Stimulated activated CD4-positive, alpha-beta T cell treated with anti-CD3 and anti-CD28 coated beads, Interleukin-2, amount 100 ng/mL, for 4 hours (primary cell): ENCODE measurements around the gene ENGASE.
A peak's percentile ranks its signal among the peaks of the same experiment; 100 is the strongest.

Source experiments
- DNase-seq: peaks from one replicate; pipeline ENCODE4 v3.0.0-alpha.2; 2020; ENCODE audit warnings: low read depth

Gene ENGASE

DNA sequence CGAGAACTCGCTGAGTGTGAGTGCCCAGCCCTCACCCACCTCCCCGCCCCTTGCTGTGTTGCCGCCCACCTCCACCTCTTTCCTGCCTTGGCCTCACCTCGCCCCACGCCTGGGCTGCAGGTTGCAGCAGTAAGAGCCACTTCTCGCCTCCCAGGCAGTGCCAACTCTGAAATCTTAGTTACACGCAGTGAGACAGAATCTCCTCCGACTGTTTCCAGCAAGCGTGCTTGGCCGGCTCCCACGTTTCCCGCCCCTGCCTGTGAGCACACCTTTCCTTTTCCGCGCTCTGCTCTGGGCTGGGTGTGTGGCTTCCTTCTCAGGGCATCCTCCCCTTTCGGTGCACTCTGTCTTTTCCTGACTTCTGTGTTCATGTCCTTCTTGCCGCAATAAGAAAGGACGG, 5.7 kb downstream of the ENGASE start:
- no peak for DNase-seq

DNA sequence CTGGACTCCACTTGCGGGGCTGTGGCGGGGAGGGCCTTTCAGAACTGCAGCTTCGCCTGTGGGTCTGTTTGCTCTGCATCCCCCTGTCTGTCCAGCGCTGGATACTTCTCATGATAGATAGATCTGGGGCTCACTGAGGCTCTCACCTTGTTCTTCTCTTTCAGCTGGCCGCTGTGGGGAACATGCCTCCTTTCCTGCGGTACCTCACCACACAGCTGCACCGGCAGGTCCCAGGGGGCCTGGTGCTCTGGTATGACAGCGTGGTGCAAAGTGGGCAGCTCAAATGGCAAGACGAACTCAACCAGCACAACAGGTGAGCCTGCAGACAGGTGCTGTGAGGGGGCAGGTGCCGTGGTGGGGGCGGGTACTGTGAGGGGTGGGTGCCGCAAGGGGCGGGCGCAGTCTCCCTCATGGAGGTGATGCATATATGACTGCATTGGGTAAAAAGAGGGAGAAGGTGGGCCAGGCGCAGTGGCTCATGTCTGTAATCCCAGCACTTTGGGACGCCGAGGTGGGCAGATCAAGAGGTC, 6.2 kb downstream of the ENGASE start:
- no peak for DNase-seq

DNA sequence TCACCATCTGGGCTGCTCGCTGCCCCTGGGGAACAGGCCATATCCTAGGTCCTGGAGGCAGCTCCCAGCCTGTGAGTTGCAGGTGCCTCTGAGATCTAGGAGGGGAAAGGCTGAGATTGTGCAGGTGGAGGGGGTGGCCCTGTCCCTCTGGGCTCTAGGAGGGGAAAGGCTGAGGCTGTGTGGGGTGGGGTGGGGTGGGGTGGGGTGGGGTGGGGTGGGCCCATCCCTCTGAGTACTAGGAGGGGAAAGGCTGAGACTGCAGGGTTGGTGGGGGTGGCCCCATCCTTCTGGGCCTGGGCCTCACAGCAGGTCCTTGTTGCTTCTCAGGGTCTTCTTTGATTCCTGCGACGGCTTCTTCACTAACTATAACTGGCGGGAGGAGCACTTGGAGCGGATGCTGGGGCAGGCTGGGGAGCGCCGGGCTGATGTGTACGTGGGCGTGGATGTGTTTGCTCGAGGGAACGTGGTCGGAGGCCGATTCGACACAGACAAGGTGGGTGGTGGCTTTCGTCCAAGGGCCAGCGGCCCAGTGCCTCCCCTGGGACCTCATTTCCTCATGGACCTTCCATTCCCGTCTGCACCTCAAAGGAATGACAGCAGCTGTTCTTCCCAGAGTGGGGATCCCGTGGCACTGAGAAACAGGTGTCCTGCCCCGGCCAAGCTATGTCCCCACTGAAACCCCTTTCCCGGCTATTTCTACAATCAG, 7.1 kb downstream of the ENGASE start:
- DNase-seq = no peak

DNA sequence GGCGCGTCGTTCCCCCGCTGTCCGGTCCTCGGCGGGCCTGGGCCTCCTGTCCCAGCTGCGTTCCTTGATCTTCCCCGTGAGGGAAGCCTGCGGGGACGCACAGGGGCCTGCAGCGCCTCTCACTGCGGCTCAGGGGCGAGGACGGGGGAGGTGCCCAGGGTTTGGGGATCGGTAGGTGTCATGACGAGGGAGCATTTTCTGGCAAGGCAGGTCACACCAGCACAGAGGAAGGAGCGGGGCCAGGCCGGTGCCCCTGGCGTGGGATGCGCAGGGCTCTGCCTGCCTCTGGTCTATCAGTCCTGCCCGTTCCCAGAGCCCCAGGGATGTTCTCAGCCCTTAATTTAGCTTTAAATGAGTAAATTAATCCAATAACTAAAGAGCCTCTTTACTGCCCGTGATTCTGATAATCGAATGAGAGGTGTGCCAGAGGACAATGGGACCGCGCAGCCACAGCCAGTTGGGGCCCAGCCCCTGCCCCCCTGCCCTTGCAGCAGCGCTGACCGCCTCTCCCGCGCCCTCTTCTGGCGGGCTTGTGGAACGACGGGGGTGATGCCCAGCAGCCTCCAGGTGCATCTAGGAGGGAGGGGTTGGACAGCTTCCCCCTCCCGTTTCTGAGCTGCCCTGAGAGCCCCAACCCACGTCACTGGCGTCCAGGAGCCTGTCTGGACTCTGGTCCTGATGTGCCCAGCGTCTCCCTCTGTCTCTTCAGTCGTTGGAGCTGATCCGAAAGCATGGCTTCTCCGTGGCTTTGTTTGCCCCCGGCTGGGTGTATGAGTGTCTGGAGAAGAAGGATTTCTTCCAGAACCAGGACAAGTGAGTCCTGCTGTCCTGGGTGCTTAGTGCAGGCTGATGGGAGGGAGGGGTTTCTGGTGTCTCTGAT, 7.9 kb downstream of the ENGASE start:
- DNase-seq = peak; percentile 9

DNA sequence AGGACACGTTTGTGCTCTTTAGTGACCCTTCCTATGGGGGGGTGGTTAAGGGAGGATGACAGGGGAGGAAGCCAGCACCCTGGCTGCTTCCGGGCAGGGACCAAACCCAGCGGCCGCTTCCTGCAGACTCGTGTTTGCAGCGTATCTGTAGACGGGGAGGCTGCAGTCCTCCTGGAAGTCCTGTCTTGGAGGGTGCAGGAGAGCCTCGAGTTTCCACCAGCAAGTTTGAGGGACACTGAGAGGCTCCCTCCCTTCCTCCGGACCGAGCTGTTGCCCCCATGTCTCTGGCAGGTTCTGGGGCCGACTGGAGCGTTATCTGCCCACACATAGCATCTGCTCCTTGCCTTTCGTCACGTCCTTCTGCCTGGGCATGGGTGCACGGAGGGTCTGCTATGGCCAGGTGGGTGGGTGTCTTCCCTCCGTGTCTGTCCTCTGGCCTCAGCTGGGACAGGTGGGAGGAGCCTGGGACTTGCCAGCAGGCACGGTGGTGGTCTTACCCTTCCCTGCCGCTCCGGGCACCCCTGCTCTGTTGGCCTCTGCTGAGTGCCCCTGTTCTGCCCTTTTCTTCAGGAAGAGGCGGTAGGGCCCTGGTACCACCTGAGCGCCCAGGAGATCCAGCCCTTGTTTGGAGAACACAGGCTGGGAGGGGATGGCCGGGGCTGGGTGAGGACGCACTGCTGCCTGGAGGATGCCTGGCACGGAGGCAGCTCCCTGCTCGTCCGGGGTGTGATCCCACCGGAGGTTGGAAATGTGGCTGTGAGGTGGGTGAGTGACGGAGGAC, 8.8 kb downstream of the ENGASE start:
- no peak for DNase-seq

DNA sequence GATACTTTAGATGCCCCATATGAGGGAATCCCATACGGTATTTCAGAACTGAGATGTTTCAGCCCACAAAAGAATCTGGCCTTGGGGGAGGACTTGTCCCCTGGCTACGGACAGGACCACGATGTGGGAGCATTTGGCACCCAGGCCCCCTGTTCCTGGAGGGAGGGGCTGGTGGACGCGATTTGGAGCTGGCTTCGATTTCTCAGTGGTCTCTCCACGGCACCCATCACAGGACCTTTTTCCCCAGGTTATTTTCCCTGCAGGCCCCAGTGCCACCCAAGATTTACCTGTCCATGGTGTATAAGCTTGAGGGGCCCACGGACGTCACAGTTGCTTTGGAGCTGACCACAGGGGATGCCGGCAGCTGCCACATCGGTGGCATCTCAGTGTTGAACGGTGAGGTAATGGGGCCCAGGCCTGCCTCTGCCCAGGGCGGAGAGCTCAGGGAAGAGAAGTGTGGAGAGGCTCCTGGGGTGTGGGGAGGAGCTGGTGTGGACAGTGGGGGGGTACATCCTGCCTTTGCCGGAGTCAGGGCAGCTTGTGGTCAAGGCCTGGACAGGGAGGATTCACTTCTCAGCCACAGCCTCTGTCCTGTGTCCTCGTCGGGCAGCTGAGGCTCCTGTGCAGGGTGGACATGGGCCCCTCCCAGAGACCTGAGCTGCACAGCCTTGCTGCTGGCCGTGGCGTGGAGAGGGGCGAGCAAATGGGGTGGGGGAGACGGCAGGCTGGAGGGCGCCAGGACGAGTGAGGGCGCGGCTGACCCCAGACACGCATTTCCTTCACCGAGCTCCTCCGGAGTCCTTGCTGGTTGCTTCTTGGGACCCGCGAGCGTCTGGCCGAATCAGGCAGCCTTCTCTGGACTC, 9.9 kb downstream of the ENGASE start:
- no peak for DNase-seq

DNA sequence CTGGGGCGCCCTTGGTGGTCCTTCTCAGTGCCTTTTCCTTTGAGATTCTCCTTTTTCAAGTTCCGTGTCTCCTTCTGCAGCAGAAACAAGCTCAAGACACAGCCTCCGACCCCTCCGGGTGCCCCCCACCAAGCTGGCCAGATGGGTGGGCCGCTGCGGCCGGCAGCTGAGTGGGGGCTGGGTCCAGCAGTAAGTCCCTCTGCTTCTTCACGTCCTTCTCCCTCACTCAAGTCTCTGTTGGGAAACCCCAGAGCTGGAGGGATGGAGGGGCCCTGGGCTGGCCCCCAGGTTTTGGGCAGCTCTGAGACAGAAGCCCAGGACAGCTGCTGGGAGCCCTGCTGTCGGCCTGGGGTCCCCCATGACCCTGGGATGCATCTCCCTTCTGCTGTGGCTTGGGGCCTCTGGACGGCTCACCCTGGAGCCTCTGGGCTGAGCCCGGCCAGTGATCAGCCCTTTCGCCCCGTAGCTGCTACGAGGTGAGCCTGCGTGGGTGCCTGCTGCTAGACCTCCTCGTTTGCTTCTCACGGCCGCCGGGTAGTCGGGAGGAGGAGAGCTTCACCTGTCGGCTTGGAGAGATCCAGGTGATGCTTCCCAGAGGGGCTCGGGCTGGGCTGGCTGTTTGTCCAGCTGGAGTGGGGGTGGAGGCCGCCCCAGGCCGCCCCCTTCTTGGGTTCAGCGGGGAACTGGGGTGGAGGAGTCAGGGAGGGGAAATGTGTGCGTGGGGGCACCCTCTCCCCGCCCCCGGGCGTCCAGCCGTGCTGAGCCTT, 10.7 kb downstream of the ENGASE start:
- no peak for DNase-seq

DNA sequence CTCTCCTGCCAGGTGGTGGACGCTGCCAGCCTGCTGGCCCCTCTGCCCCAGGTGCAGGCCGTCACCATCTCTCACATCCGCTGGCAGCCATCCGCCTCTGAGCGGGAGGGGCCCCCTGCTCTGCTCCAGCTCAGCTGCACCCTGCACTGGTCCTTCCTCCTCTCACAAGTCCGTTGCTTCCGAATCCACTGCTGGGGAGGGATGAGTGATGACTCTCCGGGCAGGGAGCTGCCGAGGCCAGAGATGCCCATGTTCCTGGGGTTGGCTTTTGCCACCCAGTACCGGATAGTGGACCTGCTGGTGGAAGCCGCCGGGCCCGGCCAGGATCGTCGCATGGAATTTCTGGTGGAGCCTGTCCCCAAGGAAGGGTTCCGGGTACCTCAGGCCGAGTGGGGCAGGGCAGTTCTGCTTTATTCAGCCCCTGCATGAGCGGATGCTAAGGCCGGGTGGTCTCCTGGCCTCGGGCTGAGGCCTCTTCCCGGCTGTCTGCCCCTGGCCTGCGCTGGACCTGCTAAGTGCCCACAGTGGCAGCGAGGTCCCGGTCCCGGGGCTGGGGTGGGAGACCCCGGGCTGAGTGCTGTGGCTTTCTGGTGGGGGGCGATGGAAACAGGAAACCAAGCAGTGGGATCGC, 11.4 kb downstream of the ENGASE start:
- no peak for DNase-seq

DNA sequence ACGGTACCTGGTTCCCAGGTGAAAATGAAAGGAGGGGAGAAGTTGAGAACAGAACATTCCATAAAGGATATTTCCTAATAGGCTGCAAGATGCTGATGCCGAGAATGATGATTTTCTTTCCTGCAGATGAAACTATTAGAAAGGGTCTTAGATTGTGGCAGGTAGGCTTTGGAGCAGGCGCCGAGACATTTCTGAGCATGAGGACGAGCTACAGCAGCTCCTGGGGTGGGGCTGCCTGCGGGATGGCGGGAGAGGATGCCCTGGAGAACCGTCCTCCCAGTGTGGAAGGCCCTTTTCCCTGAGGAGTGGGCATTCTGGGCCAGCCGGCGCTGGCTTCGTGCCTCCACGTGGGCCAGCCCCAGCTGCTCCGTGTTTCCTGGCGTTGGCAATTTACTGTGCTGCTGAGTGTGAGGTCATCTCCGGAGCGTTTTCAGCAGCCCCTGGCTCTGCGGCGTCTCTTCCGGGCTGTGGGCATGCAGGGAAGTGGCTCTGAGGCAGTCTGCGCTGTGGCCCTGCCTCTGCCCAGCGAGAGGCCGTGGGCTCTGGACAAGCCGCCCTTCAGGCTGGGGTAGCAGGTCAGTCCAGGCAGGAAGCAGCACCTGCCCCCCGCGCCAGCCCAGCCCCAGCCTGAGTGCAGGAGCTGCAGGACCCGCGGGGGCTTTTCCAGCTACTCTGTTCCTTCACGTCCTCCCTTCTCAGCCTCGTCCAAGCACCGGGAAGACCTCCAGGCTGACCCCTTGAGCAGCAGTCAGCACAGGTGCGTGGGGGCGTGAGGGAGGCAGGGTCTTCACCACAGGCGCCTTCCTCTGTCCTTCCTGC, 12.2 kb downstream of the ENGASE start:
- DNase-seq = no peak

DNA sequence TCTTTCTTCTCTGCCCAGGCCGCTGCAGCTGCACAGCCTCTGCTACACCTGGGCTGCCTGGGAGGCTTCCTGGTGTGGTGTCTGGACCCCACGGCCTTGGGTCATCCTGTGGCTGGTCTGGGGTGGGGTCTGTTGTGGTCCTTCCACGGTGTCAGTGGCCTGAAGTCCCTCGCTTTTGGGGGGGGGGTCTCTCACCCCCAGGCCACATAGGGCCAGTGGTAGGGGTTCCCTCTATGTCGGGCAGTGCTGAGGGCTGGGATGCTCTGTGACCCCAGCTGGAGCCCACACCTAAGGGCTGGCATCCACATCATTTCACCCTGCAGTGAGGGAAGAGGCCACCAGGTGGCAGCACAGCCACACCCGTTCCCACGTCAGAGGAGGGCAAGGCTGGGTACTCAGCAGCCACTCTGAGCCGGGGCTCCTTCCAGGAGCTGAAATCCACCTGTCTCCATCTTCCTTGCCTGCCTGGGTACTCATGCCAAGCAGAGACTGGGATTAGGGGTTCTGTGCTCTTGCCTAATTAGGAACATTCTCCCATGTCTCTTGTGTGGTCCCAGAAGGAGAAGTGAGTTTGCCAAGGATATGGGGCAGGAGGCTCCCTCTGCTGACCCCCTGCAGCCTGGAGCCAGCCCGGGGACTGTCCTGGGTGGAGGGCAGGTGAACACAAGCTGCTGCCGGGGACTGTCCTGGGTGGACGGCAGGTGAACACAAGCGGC, 13.0 kb downstream of the ENGASE start:
- peak; percentile 54 for DNase-seq

DNA sequence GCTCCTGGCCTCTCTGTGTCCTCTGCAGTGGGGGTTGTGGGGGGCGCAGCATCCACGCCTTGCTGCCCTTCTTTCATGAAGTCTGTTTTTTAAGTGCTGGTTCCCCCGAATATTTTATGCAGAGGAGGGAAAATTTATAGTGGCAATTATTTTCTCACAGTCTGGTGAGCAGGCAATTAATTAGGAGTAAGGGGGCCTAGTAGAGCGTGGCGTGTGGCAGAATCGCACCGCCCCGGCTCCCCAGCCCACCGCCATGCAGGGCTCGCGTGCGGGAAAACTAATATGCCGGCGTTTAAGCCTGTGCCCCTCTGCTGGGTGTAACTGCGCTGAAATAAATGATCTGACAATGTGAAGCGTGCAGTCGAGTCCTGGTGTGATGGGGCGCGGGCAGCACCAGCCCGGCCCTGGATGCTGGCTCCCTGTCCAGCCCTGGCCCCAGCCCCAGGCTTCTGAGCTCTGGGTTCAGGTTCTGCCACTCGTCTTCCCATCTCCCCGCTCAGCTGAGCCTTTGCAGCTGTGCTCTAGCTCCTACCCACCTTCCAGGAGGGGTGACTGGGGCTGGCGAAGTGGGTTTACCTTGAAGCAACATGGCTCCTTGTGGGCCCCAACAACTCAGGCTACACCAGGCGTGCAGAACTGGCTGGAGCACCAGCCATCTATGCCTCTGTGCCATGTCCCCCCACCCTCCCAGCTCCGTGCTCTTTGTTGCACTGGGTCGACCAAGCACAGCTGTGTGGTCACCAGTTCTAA, 13.8 kb downstream of the ENGASE start:
- DNase-seq = no peak

DNA sequence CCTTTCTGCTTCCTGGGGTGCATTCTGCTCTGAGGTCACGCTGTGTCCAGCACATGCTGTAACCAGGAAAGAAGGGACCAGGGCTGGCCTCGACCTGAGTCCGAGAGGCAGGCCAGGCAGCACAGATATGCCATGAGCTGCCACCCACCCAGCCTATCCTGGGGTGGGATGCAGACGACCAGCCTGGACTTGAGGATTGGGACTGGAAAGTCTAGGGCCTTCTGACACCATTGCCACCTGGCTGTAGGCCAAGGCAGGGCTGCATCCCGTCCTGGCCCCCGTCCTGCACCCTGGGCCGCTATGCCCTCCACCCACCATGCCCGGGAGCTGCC, 14.3 kb downstream of the ENGASE start:
- DNase-seq = no peak

DNA sequence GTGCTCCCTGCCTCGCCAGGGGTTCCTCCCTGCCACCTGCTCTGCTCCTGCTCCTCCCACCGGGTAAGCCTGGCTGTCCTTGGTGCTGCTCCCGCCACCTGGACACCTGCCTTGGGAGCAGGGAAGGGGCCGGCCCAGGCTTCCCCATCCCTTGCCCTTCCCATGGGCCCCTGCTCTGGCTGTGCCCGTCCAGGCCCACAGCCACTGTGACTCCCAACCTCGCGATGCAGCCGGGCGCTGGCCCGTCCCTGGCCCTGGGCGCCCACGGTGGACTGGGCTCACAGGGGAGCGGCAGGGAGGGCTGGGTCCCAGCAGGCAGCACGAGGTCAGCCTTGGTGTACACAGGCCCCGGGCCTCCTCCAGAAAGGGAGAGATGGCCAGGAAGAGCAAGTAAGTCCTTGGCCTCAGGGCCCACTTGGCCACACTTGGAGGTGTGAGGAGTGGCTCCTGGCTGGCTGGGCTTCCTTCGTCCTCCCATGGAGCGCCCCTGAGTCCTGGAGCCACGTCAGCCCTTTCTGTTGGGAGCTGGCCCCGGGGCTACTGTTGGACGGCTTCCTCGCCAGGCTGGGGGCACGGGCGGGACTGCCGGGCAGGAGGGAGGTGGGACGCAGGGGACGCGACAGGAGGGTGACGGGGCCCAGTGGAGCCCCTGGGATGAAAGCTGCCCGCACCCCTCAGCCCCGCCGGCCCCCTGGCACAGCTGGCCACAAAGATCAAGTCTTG, 15.3 kb downstream of the ENGASE start:
- no peak for DNase-seq

DNA sequence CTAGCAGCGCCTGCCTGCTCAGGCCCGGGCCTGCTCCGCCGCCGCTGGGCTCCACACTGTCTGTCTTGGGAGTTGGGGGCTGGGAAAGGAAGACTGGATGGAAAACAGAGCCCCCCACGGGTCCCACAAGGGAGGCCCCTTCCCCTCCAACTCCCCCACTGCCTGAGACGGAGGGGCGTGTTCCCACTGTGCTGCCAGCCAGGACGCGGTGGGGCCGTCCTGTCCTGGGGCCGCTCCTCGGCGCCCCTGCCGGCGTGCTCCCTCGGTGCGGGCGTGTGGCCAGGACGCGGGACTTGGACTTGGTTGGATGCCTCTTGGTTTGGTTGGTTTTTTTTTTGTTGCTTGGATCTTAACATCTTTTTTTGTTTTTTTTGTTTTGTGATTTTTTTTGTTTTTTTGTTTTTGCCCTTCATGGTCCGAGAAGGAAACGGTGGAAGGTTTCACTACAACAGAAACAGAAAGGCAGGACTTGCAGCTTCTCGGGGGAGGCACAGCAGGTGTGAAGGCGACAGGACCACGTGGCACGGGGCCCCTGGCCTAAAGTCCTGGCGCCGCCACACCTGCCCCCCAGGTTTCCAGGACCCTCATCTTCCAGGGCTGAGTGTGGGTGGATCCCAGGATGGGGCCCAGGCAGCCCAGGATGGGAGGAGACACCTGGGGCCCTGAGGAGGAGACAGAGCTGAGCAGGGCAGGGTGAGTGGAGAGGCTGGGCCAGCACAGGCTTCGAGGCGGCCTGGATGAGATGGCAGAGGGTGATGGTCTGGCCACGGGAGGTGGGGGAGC, 16.0 kb downstream of the ENGASE start:
- no peak for DNase-seq

DNA sequence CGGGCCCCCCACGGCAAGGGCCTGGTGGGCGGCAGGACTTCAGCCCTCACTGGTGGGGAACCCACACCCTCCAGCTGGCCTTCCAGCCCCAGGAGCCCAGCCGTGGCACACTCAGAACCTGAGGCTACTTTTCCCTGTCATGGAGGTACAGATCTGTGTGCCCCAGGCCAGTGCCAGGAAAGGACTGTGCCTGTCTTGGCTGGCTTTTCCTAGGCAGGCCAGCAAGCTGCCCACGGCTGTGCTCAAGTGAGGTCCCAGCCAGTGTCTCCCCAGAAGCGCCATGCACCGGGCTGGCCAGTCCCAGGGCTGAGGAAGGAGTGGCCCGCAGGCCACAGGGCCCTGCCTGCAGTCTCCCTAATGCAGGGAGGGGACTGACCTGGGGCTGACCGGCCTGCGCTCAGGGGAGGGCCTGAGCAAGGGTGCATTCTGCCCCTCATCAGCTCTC, 16.6 kb downstream of the ENGASE start:
- no peak for DNase-seq

DNA sequence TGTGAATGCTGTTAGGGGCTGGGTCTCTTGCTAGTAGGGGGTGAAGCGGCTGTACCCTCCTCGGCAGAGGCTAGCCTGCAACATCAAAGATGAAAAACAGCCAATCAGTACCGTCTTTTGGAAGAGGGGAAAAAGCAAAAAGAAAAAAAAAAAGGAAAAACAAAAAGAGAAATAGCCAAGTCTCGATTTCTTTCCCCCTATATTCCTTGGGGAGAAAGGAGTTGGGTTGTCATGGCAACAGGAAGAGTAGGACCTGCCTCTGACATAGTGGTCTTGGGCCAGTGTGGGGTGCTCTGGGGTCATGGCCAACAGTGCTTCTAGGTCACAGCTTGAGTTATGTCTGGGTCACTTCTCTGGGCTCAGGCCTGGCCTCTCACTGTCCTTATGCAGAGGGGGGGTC, 17.9 kb downstream of the ENGASE start:
- no peak for DNase-seq

DNA sequence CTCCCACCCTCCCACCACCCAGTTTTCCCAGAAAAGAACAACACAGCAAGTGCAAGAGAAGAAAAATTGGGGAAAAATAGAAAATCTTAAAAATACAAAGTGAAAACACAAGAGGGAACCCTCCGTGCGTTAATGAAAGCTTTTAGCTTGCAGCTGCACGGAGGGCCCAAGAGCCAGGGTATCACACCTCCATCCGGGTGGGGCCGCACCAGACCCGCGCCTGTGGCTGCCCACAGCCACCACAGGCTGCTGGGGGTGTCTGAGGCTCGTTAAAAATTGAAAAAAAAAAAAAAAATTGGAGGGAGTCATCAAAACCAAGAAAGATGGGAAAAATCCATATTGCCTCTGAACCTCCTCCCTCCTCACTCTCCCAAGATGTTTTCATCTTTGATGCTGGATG, 18.6 kb downstream of the ENGASE start:
- no peak for DNase-seq
